ENCODE data around the gene CSRP1. TPM values are rescaled to one million over a fixed set of nuclear protein-coding genes. Genes with fewer than 3 reads are reported as not detected.
"Not testable (repeated sequence)": the region's sequence is repeated elsewhere in the genome, so short reads cannot be mapped to it uniquely, and the experiment has no call there.

Gene CSRP1
- total RNA-seq, 1 donor from 2014 or later: 41.4 TPM

GRCh38 chr1:201503397-201504176 is 3.3 kb downstream of the CSRP1 start:
- ATAC-seq (no peak), DNase-seq (no peak)
- intact Hi-C loops (cut with micrococcal nuclease): no loop called here

DNA sequence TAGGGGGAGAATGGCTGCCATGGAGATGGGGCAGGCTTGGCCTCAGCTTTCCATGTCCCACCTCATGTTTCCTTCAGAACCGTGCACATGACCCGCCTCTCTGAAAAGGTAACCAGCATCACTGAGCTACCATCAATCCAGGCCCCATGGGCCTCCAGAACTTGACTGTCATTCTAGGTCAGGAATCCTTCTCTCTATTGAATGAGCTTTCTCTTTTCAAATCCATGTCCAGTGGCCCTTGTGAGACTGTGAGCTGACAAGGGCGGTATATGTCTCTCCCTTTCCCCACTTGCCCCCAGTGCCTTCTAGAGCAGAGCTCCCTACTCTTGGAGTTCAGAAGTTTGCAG is 4.4 kb downstream of the CSRP1 start:
- ATAC-seq (no peak), DNase-seq (no peak)
- intact Hi-C loops (cut with micrococcal nuclease): no loop called here

GRCh38 chr1:201501812-201502510 is 5.0 kb downstream of the CSRP1 start:
- ATAC-seq: no peak
- intact Hi-C loops (cut with micrococcal nuclease): no loop called here
- DNase-seq: no peak

- ATAC-seq: no peak
- intact Hi-C loops (cut with micrococcal nuclease): no loop called here
- no peak for DNase-seq
These were observed 5.8 kb downstream of the CSRP1 start for GRCh38 chr1:201501144-201501543.

DNA sequence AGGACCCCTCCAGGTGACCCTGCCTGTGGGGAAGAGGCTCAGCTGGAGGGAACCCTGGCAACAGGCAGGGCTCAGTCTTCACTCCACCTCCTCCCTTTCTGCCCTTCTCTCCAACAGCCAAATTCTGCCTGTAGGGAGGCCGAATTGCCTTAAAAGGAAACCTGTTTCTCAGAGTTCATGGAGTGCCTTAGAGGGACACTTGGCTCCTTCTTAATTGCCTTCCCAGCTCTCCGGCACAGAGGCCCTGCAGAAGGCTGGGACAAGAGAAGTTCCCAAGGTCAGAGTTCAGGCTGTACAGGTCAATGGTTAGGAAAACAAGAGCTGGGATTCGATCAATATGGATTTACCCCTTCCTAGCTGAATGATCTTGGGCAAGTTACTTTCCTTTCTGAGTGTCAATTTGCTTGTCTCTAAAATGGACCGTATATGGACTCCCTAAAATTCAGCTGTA is 6.2 kb downstream of the CSRP1 start:
- DNase-seq: peak; percentile 42
- ATAC-seq: peak; percentile 66
- intact Hi-C loops (cut with micrococcal nuclease): no loop called here

- intact Hi-C loops (cut with micrococcal nuclease): no loop called here
- peak; percentile 61 for ATAC-seq
These were observed 6.9 kb downstream of the CSRP1 start for GRCh38 chr1:201499795-201500669.

DNA sequence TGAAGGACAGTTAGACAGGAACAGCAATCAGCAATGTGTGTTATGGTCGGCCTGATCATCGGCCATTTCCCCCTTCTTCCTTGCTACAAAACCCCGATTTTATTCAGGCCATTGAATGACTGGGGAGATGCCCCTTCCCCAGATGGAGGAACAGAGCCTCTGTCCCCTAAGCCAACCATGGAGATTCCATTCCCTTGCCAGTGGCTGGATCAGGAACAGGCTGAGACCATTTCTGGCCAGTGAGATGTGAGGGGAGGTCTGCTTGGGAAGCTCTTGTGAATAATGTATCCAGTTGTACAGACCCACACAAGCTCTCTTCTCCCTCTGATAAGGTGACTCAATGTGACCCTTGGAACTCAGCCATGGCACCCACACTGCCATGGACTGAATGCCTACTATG is 7.7 kb downstream of the CSRP1 start:
- DNase-seq: no peak
- ATAC-seq: no peak
- intact Hi-C loops (cut with micrococcal nuclease): no loop called here

More at GRCh38 chr1:201499795-201500669, 6.9 kb downstream of the CSRP1 start:
- peak; percentile 58 for DNase-seq

DNA sequence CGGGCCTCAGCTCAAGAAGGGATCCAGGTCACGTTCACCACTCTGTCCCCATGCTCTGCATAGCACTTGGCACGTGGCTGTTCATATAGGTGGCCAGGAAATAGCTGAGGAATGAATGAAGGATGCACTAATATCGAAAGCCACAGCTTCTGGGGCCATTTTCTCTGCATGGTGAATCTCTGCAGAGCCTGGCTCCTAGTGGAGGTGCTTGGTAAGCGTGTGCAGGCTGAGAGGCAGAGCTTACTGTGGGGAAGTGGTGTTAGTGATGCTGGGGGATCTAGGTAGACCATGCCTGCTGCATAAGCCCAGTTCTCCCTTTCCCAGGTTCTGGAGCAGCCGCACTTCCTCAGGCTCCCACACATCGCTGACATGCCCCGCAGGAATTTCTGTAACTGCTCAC is 8.3 kb downstream of the CSRP1 start:
- ATAC-seq (no peak), DNase-seq (no peak)
- intact Hi-C loops (cut with micrococcal nuclease): no loop called here

DNA sequence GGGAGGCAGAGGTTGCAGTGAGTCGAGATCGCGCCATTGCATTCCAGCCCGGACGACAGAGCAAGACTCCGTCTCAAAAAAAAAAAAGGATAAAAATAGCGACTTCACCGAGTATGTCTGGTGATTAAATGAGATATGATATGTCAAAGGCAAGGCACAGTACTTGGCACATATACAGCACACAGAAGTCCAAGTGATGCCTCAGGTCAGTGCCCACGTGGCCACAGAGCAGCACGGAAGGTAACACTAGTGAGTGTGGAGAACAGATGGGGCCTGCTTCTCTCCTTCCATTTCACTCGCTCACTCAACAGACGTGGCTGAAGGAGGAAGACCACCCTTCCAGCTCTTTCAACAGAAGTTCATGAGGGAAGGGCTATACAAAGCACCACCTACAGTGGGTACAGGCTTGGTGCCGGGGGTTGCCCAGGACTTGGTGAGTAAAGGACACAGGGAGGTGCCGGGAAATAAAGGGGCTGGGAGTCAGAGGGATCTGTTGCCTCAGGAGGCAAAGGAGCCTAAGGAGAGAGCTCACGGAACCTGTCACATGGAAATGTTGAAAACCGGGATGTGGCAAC is 8.9 kb downstream of the CSRP1 start:
- ATAC-seq: no peak
- DNase-seq: no peak
- intact Hi-C loops (cut with micrococcal nuclease): no loop called here

DNA sequence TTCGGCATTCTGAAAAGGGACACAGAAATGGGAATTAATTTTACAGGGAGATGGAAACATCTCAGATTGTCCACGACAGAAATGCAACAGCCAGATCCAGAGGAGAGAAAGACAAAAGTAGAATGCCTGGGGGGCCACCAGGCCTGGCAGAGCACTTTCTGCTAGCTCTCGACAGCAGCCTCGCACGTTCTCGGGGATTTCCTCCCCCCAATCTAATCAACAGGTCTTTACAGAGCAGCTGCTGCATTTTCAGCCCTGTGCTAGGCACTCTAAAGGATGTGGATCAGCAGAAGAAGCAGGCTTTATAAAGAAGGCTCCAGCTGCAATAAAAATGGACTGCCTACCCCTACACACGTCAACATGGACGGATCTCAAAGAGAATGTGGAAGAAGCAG is 10.6 kb downstream of the CSRP1 start:
- intact Hi-C loops (cut with micrococcal nuclease): no loop called here
- DNase-seq: peak; percentile 42
- ATAC-seq: no peak

- intact Hi-C loops (cut with micrococcal nuclease): no loop called here
- ATAC-seq (peak; percentile 76), DNase-seq (peak; percentile 85)
These were observed 11.2 kb downstream of the CSRP1 start for GRCh38 chr1:201495551-201496295.

DNA sequence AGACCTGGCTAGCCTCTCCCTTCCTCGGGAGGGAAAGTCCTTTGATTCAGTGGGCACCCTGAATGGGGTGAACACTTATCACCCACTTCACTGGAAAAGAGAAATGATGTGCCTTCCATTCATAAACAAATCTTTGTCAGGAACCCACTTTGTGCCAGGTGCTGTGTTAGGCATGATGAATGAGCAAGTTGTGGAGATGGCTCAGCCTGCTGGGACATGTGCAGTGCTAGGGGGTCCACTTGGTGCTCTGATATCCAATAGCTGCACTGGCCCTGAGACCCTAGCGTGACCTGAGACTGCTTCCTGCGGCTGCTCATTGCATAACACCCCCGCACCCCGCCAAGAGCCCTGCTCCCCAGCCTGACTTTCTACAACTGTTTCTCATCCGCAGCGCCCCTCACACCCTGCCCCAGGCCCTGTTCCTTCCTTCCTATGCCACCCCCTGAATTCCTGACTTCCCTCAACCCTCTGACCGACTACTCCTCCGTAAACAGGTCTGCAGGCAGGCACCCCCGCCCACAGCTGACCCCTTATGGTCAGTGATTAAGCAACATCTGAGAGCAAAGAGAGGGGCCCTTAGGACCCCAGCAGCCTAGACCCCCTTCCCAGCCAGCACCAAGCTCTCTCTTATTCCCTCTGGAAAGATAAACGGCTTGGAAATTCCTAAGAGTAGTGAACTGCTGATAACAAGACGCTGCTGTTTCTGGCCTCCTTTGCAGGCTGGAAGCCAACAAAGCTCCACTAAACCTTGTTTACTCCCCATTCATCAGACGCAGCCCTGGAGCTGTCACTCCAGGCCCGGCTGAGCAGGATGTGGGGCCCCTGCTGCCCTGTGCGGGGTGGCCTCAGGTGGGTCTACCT is 12.9 kb downstream of the CSRP1 start:
- DNase-seq: peak; percentile 48
- peak; percentile 47 for ATAC-seq
- intact Hi-C loops (cut with micrococcal nuclease): no loop called here

DNA sequence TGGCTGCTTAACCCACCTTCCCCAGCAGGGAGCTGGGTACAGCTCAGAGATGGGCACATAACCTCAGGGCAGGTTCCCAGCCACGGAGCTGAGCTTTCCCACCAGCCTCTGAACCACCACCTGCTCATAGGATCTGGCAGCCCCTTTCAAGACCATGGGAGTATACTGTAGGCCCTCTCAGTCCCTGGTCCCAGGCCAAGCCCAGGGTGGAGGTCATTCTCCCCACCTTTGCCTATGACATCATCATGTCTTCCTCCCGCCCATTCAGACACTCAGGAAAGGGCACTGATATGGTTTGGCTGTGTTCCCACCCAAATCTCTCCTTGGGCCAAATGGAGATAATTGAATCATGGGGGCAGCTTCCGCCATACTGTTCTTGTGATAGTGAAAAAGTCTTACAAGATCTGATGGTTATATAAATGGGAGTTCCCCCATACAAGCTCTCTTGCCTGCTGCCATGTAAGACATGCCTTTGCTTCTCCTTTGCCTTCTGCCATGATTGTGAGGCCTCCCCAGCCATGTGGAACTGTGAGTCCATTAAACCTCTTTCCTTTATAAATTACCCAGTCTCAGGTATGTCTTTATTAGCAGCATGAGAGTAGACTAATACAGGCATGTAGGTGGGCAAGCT is 13.8 kb downstream of the CSRP1 start:
- DNase-seq; ATAC-seq; intact Hi-C loops (cut with micrococcal nuclease): not testable (repeated sequence)

GRCh38 chr1:201491896-201492511 is 14.9 kb downstream of the CSRP1 start:
- ATAC-seq (no peak), DNase-seq (no peak)
- intact Hi-C loops (cut with micrococcal nuclease): no loop called here

DNA sequence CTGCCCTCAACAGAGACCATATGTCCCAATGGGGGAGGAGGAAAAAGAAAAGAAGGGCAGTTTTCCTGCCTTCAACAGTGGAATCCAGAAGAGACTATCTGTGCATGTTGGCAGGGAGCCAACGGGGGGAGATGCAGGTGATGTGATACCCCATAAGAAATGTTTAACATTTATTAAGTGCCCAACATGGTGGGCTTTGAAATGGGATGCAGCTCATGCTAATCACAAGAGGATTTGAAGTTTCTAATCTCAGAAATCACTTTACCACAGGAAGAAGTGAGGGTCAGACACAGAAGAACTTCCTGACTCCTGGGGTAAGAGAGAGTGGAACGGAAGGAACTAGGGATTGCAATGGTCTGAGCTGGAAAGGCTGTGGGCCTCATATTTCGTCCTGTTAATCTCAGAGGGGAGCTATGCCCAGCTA is 16.2 kb downstream of the CSRP1 start:
- DNase-seq: no peak
- ATAC-seq: no peak
- intact Hi-C loops (cut with micrococcal nuclease): no loop called here

DNA sequence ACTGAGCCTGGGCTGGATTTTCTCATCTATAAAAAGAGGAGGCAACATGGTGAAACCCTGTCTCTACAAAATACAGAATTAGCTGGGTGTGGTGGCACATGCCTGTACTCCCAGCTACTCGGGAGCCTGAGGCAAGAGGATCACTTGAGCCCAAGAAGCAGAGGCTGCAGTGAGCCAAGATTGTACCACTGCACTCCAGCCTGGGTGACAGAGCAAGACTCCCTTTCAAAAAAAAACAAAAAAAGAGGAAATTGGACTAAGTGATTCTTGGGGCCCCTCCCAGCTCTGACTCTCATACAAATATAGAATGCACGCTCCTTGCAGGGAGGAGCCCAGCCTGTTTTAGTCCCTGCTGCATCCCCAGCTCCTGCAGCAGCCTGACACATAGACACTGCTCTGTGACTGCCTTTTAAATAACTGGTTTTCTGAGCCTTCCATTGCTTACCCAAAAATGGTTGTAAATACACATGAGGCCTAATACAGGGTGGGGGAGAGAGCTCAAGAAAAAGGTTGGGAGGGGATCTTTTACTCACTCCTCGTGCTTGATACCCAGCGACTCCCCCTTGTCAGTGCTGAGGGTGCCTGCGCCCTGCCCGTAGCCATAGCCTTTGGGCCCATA is 17.2 kb downstream of the CSRP1 start:
- DNase-seq (no peak), ATAC-seq (no peak)
- intact Hi-C loops (cut with micrococcal nuclease): no loop called here

Measured in left ventricle myocardium superior (tissue), 1 donor.